ENCODE results near the gene EVI5L. TPM values are rescaled to one million over a fixed set of nuclear protein-coding genes. Genes with fewer than 3 reads are reported as not detected.

EVI5L gene
- 10 to 100 TPM; 17.7 to 20.5 (median 18.6) TPM for total RNA-seq
- 22.2 TPM for polyA plus RNA-seq
- long read RNA-seq, donor 1, partial matches to known transcripts, result 14 of 37 reads
- long read RNA-seq, donor 1, other reads (novel, unspliced or antisense), result 21 of 37 reads
- long read RNA-seq, donor 2, partial matches to known transcripts, result 28 of 64 reads
- long read RNA-seq, donor 2, other reads (novel, unspliced or antisense), result 32 of 64 reads
- long read RNA-seq, donor 3, partial matches to known transcripts, result 5 of 13 reads
- long read RNA-seq, donor 3, other reads (novel, unspliced or antisense), result 6 of 13 reads
- long read RNA-seq, donor 4, partial matches to known transcripts, result 14 of 50 reads
- long read RNA-seq, donor 4, other reads (novel, unspliced or antisense), result 31 of 50 reads

GRCh38 chr19:7829561-7830271 is at the start of gene EVI5L:
EVI5L (plus strand) TSS chr19:7830218; CDS start chr19:7846543, 16,325 bp downstream.
- Histone ChIP-seq H3K27me3 (ENCODE audit: control insufficient read depth, insufficient read depth) (no peaks in the 10 kb centered on the region), H3K4me3 (ENCODE audit: low read length) (peak within 1 kb of the TSS; percentile 99), H3K4me1 (ENCODE audit: control insufficient read depth, insufficient read depth, low read length) (peaks cover 7% of the 10 kb centered on the region), H3K9me3 (ENCODE audit: control insufficient read depth, low read length) (no peaks in the 10 kb centered on the region), H3K27ac (ENCODE audit: low read length) (no peak within 1 kb of the TSS)
- intact Hi-C loops (cut with DNase I), result no loop called here
- DNase-seq (peak; percentile 99 to 100 (median 99)), ATAC-seq (peak; percentile 94 to 96)
- under 1% methylated on average over 45 of the region's 45 CpGs for WGBS

DNA sequence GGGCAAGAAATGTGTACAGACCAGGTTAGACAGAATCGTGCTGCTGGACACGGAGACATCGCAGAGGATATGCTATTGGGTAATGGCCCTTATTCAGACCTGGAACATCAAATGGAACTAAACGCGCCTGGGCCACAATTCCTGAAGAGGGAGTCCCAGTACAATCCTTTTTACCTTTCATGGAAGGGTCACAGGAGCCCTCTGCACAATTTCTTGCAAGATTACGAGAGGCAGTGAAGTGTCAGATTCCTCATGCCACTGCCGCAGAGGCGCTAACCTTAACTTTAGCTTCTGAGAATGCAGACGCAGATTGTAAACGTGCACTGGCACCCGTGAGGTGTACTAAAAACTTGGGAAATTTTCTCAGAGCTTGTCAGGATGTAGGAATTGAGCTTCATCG is 48.9 kb upstream of the EVI5L start:
- H3K9me3 ChIP-seq (ENCODE audit: control insufficient read depth, low read length), result no peaks in the 10 kb centered on the region
- H3K4me3 ChIP-seq (ENCODE audit: low read length), result no peak overlapping the region
- no peak for ATAC-seq
- H3K4me1 ChIP-seq (ENCODE audit: control insufficient read depth, insufficient read depth, low read length), result no peaks in the 10 kb centered on the region
- WGBS, result 36% methylated on average over 12 of the region's 12 CpGs
- no peak overlapping the region for H3K27ac ChIP-seq (ENCODE audit: low read length)
- DNase-seq, result no peak
- no peaks in the 10 kb centered on the region for H3K27me3 ChIP-seq (ENCODE audit: control insufficient read depth, insufficient read depth)
- intact Hi-C loops (cut with DNase I), result no loop called here

DNA sequence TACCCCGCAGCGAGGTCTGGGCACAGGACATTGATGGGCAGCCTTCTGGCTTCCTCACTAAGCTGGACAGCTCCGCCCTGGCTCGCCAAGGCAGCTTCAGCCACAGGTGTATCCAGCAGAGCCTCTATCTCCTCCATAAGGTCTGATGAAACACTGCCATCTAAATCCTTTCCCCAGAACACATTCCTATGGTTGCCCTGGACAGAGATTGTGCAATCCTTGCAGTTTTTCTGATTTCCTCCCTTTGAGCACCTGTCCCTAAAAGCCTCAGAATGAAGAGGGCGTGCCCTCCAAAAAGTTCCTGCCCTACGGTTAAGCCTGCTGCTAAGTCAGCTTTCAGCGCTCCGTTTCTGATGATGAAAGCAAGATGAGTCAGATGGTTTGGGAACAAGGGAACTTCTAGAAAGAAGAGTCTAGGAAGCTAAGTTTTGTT is 46.0 kb upstream of the EVI5L start:
- H3K4me1 ChIP-seq (ENCODE audit: control insufficient read depth, insufficient read depth, low read length), result no peaks in the 10 kb centered on the region
- H3K4me3 ChIP-seq (ENCODE audit: low read length), result no peak overlapping the region
- 26% methylated on average over 8 of the region's 8 CpGs for WGBS
- no peaks in the 10 kb centered on the region for H3K27me3 ChIP-seq (ENCODE audit: control insufficient read depth, insufficient read depth)
- H3K9me3 ChIP-seq (ENCODE audit: control insufficient read depth, low read length), result no peaks in the 10 kb centered on the region
- ATAC-seq, result no peak
- intact Hi-C loops (cut with DNase I), result no loop called here
- no peak for DNase-seq
- H3K27ac ChIP-seq (ENCODE audit: low read length), result no peak overlapping the region

DNA sequence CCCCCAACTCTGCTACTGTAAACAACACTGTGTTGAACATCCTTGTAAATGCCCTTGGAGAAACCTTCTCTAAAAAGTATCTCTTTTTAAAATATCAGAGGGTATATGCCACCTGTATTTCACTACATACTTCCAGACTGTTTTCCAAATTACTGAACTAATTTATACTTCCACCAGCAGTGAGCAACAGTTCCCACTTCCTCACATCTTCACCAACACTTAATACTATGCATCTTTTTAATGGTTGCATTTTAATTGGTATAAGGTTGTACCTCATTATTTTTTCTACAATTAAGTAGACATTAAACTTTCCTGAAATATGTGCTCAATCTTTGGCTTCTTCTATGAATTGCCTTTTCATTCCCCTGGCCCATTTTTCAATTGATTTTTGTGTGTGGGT is 45.2 kb upstream of the EVI5L start:
- intact Hi-C loops (cut with DNase I), result no loop called here
- H3K27me3 ChIP-seq (ENCODE audit: control insufficient read depth, insufficient read depth), result no peaks in the 10 kb centered on the region
- no peaks in the 10 kb centered on the region for H3K4me1 ChIP-seq (ENCODE audit: control insufficient read depth, insufficient read depth, low read length)
- H3K27ac ChIP-seq (ENCODE audit: low read length), result no peak overlapping the region
- no peaks in the 10 kb centered on the region for H3K9me3 ChIP-seq (ENCODE audit: control insufficient read depth, low read length)
- no peak for ATAC-seq
- DNase-seq, result no peak
- no peak overlapping the region for H3K4me3 ChIP-seq (ENCODE audit: low read length)

- intact Hi-C loops (cut with DNase I), result no loop called here
- Histone ChIP-seq H3K27ac (ENCODE audit: low read length) (no peak overlapping the region), H3K27me3 (ENCODE audit: control insufficient read depth, insufficient read depth) (no peaks in the 10 kb centered on the region), H3K4me1 (ENCODE audit: control insufficient read depth, insufficient read depth, low read length) (no peaks in the 10 kb centered on the region), H3K9me3 (ENCODE audit: control insufficient read depth, low read length) (no peaks in the 10 kb centered on the region), H3K4me3 (ENCODE audit: low read length) (no peak overlapping the region)
- peak; percentile 55 to 59 for ATAC-seq
- WGBS, result 16% methylated on average over 10 of the region's 10 CpGs
- DNase-seq, result peak in 1 of 3 donors; percentile 32
Observed at GRCh38 chr19:7787141-7787540, 42.9 kb upstream of the EVI5L start.

DNA sequence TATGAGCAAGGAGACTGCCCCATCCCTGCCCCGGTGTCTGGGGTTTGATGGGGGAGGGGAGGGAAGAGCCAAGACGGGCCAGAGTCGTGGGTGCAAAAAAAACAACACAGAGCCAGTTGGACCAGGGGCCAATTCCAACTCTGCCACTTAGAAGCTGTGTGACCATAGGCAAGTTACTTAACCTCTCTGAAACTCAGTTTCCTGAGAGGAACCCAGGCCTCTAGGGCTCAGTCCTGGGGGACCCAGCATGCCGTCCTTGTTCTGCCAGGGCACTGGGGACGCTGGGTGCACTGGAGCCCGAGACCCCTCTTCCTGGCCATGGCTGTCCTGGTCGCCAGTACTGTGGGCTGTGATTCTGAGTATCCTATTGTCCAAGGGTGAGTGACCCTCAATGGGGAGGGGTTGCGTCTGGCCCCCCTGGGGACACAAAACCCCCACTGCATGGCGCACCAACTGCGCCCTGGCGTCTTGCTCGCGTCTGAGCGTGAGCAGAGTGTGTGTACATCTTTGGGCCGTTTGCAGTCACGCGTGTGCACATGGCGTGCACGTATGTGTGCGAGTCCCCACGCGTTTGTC is 42.3 kb upstream of the EVI5L start:
- Histone ChIP-seq H3K27me3 (ENCODE audit: control insufficient read depth, insufficient read depth) (no peaks in the 10 kb centered on the region), H3K27ac (ENCODE audit: low read length) (no peak overlapping the region), H3K4me1 (ENCODE audit: control insufficient read depth, insufficient read depth, low read length) (no peaks in the 10 kb centered on the region), H3K4me3 (ENCODE audit: low read length) (no peak overlapping the region), H3K9me3 (ENCODE audit: control insufficient read depth, low read length) (no peaks in the 10 kb centered on the region)
- ATAC-seq, result peak; percentile 8 to 28
- DNase-seq, result no peak
- intact Hi-C loops (cut with DNase I), result no loop called here
- 12% methylated on average over 22 of the region's 22 CpGs for WGBS

GRCh38 chr19:7788178-7788932 is 41.7 kb upstream of the EVI5L start:
- no peaks in the 10 kb centered on the region for H3K27me3 ChIP-seq (ENCODE audit: control insufficient read depth, insufficient read depth)
- WGBS, result 2% methylated on average over 67 of the region's 67 CpGs
- peak in 1 of 2 donors; percentile 17 for ATAC-seq

GRCh38 chr19:7788933-7789323 is 41.1 kb upstream of the EVI5L start:
- Histone ChIP-seq H3K4me3 (ENCODE audit: low read length) (no peak overlapping the region), H3K4me1 (ENCODE audit: control insufficient read depth, insufficient read depth, low read length) (no peaks in the 10 kb centered on the region), H3K27ac (ENCODE audit: low read length) (no peak overlapping the region), H3K9me3 (ENCODE audit: control insufficient read depth, low read length) (no peaks in the 10 kb centered on the region), H3K27me3 (ENCODE audit: control insufficient read depth, insufficient read depth) (no peaks in the 10 kb centered on the region)
- ATAC-seq (no peak), DNase-seq (no peak)
- intact Hi-C loops (cut with DNase I), result no loop called here
- WGBS, result 3% methylated on average over 23 of the region's 23 CpGs

More at GRCh38 chr19:7788178-7788932, 41.7 kb upstream of the EVI5L start:
- Histone ChIP-seq H3K9me3 (ENCODE audit: control insufficient read depth, low read length) (no peaks in the 10 kb centered on the region), H3K4me1 (ENCODE audit: control insufficient read depth, insufficient read depth, low read length) (no peaks in the 10 kb centered on the region), H3K4me3 (ENCODE audit: low read length) (no peak overlapping the region), H3K27ac (ENCODE audit: low read length) (no peak overlapping the region)
- DNase-seq, result no peak
- intact Hi-C loops (cut with DNase I), result no loop called here

GRCh38 chr19:7789447-7789846 is 40.6 kb upstream of the EVI5L start:
- Histone ChIP-seq H3K4me3 (ENCODE audit: low read length) (no peak overlapping the region), H3K27me3 (ENCODE audit: control insufficient read depth, insufficient read depth) (no peaks in the 10 kb centered on the region), H3K27ac (ENCODE audit: low read length) (no peak overlapping the region), H3K4me1 (ENCODE audit: control insufficient read depth, insufficient read depth, low read length) (no peaks in the 10 kb centered on the region), H3K9me3 (ENCODE audit: control insufficient read depth, low read length) (no peaks in the 10 kb centered on the region)
- 7% methylated on average over 31 of the region's 31 CpGs for WGBS
- DNase-seq, result no peak
- intact Hi-C loops (cut with DNase I), result no loop called here
- no peak for ATAC-seq

DNA sequence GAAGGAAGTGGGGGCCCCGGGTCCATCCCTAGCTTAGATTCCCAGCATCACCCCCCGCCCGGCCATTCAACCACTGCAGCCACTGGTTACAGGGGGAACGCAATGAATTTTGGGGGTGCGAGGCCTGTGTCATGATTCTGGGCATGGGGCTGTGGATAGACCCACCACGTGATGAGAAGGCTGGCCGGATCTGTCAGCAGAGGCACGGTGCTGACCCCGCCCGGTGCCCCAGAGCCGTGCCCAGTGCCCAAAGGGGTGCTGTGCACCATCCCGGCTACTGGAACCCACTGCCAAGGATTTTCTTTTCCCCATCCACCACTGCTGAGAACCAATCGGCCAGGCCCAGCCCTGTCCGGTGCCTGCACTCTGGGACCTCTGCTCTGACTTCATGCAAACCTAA is 39.6 kb upstream of the EVI5L start:
- no peaks in the 10 kb centered on the region for H3K4me1 ChIP-seq (ENCODE audit: control insufficient read depth, insufficient read depth, low read length)
- ATAC-seq (no peak), DNase-seq (no peak)
- H3K27ac ChIP-seq (ENCODE audit: low read length), result no peak overlapping the region
- no peaks in the 10 kb centered on the region for H3K27me3 ChIP-seq (ENCODE audit: control insufficient read depth, insufficient read depth)
- 87% methylated on average over 14 of the region's 14 CpGs for WGBS
- no peak overlapping the region for H3K4me3 ChIP-seq (ENCODE audit: low read length)
- intact Hi-C loops (cut with DNase I), result loop anchor here in 2 of 4 donors (10.0 kb wide), 2 partner anchors 216 to 436 kb away; no protein-coding TSS in a partner anchor
- H3K9me3 ChIP-seq (ENCODE audit: control insufficient read depth, low read length), result no peaks in the 10 kb centered on the region

Data from right cardiac atrium (tissue), 5 donors.